GM12878 (cell line): ENCODE measurements around the gene WDR18. TPM values are rescaled to one million over a fixed set of nuclear protein-coding genes. Genes with fewer than 3 reads are reported as not detected.

Experiments used
- ATAC-seq: fragments of 200-7000 bp; cut with Tn5 transposase; 3 replicates; pipeline ENCODE4 v1.9.1; 2020; ENCODE audit warnings: mild to moderate bottlenecking, moderate library complexity
- BruUV-seq: library from RNA; stranded (reverse); fragments of 400-500 nt; replicated peaks from 2 replicates; lab custom pipeline; 2021; lab: Mats Ljungman, UMichigan
- CTCF ChIA-PET: fragments of 300-600 bp; sonication (Branson Sonifier 250); formaldehyde crosslinking; extraction: SDS; loops from one replicate; lab custom pipeline; 2021; ENCODE audit warnings: inconsistent platforms; lab: Yijun Ruan, JAX
- POLR2A ChIA-PET: fragments of 350-600 bp; formaldehyde crosslinking; extraction: SDS; loops from one replicate; lab custom pipeline; 2021; ENCODE audit warnings: inconsistent platforms; lab: Charles Lee
- RAD21 ChIA-PET: fragments of 300-600 bp; sonication (Branson Sonifier 250); formaldehyde crosslinking; loops from one replicate; lab custom pipeline; 2023; ENCODE audit warnings: antibody characterized with exemption; ENCODE audit not compliant: unreplicated experiment; lab: Charles Lee
- SMC1A ChIA-PET: fragments of 300-600 bp; sonication (Branson Sonifier 250); formaldehyde crosslinking; loops from one replicate; lab custom pipeline; 2023; ENCODE audit not compliant: unreplicated experiment, uncharacterized antibody; lab: Charles Lee
- DNase-seq: peaks from one replicate; pipeline ENCODE4 v3.0.0-alpha.2; 2011; ENCODE audit warnings: low read depth, low spot score
- FAIRE-seq: peaks from 3 replicates; lab custom pipeline; 2011; peaks lifted over from hg19 to GRCh38; lab: Jason Lieb, UNC
- H2AFZ ChIP-seq: 2 replicates; pipeline ENCODE4 v1.6.0; 2011; ENCODE audit warnings: low read depth, low read length, control low read depth; ENCODE audit not compliant: control insufficient read depth
- H3K27ac ChIP-seq: 2 replicates; pipeline ENCODE4 v1.5.1; 2011; ENCODE audit warnings: control low read depth; ENCODE audit not compliant: control insufficient read depth, insufficient read depth
- H3K27me3 ChIP-seq, 2 experiments: replicated peaks in 1 of 2; 2 replicates each; pipeline versions ENCODE4 v1.6.0 to v1.6.1; 2011; ENCODE audit warnings: low read length in 1 of 2; ENCODE audit not compliant: control insufficient read depth in 2 of 2, insufficient read depth in 2 of 2
- H3K36me3 ChIP-seq, 2 experiments: 2 replicates each; pipeline ENCODE4 v1.5.1; 2011; ENCODE audit warnings: low read length in 1 of 2; ENCODE audit not compliant: control insufficient read depth in 2 of 2, insufficient read depth in 2 of 2
- H3K4me1 ChIP-seq: 2 replicates; pipeline ENCODE4 v1.6.1; 2011; ENCODE audit warnings: mild to moderate bottlenecking, low read length, moderate library complexity, mixed read lengths; ENCODE audit not compliant: control insufficient read depth, insufficient read depth
- H3K4me2 ChIP-seq: 2 replicates; pipeline ENCODE4 v1.6.0; 2011; ENCODE audit warnings: control low read depth; ENCODE audit not compliant: control insufficient read depth, insufficient read depth
- H3K4me3 ChIP-seq: fragments of 200-600 bp; sonication (generic); 2 replicates; pipeline ENCODE4 v1.5.1; 2016
- H3K79me2 ChIP-seq: 2 replicates; pipeline ENCODE4 v1.6.0; 2011; ENCODE audit warnings: low read length; ENCODE audit not compliant: control insufficient read depth, insufficient read depth
- H3K9ac ChIP-seq: 2 replicates; pipeline ENCODE4 v1.8.0; 2011; ENCODE audit warnings: low read length, control low read depth, mixed read lengths; ENCODE audit not compliant: control insufficient read depth, insufficient read depth
- H3K9me3 ChIP-seq: replicated peaks from 3 replicates; pipeline ENCODE4 v1.5.1; 2011; ENCODE audit warnings: mild to moderate bottlenecking, low read length; ENCODE audit not compliant: control insufficient read depth, insufficient read depth
- H4K20me1 ChIP-seq: 2 replicates; pipeline ENCODE4 v1.6.0; 2011; ENCODE audit not compliant: control insufficient read depth, insufficient read depth
- CBX3 ChIP-seq: fragments of 200-600 bp; sonication (generic); IDR thresholded peaks from 2 replicates; pipeline ENCODE4 v1.6.1; 2016; ENCODE audit warnings: low read depth, borderline replicate concordance
- FOS ChIP-seq: IDR thresholded peaks from 3 replicates; pipeline ENCODE4 v1.6.1; 2011; ENCODE audit warnings: borderline replicate concordance; ENCODE audit not compliant: insufficient read length; ENCODE audit errors: extremely low read depth
- IKZF1 ChIP-seq: fragments of 450-650 bp; conservative IDR thresholded peaks from 2 replicates; pipeline ENCODE4 v1.6.1; 2017; ENCODE audit warnings: antibody characterized with exemption, mild to moderate bottlenecking
- POLR2A ChIP-seq: IDR thresholded peaks from 2 replicates; pipeline ENCODE4 v1.6.1; 2011; ENCODE audit warnings: low read depth, mild to moderate bottlenecking, low read length
- SKIL ChIP-seq: fragments of 450-650 bp; IDR thresholded peaks from 2 replicates; pipeline ENCODE4 v1.6.1; 2017; ENCODE audit warnings: mild to moderate bottlenecking, low read depth, inconsistent platforms; ENCODE audit not compliant: poor library complexity, severe bottlenecking
- WGBS: methylation state at CpG from one replicate; pipeline ENCODE4 v1.1.6; 2016; ENCODE audit warnings: low lambda C conversion rate; ENCODE audit not compliant: insufficient replicate concordance, insufficient coverage; ENCODE audit errors: missing lambda C conversion rate; 5-methylcytosine and 5-hydroxymethylcytosine counted together
- in situ Hi-C: fragments of 300-500 bp; cut with MboI; formaldehyde crosslinking; loops from 9 replicates; pipeline ENCODE4 v1.14.3; 2018; ENCODE audit warnings: mixed read lengths
- intact Hi-C: fragments of 100-400 bp; cut with micrococcal nuclease; formaldehyde crosslinking; loops from one replicate; pipeline ENCODE4 v1.14.2; 2022; ENCODE audit not compliant: unreplicated experiment
- polyA plus RNA-seq, 11 experiments: library from polyadenylated mRNA; depleted of rRNA in 4 of 11; unstranded in 6 of 11; stranded (reverse) in 5 of 11; fragments of >200 nt; fragmentation: Nextera tagmentation in 4 of 11; fragmentation: Illumina TruSeq in 1 of 11; extraction: Ambion mirVana in 4 of 11; extraction: Trizol in 1 of 11; gene quantifications; 1 replicate in 1 of 11; 2 replicates in 10 of 11; pipeline versions ENCODE4 v1.2.1 to v1.2.3, GENCODE V29; 2011 to 2016; ENCODE audit warnings: inconsistent platforms in 2 of 11, missing spikeins in 2 of 11, low read depth in 1 of 11
- total RNA-seq, 4 experiments: library from RNA; depleted of rRNA in 3 of 4; stranded (reverse); fragments of >200 nt in 3 of 4; fragmentation: Illumina TruSeq in 1 of 4; extraction: Trizol in 1 of 4; gene quantifications; 2 replicates each; pipeline versions ENCODE4 v1.2.1 to v1.2.3, GENCODE V29; 2013 to 2021

The WDR18 gene
- total and polyA plus RNA-seq, 10 of the 15 experiments (the other 5 are each of a cell fraction or from before 2014, with no cell fraction given), result 3.0 to 206 (median 62.3) TPM

- Histone ChIP-seq H3K9ac (no peak overlapping the region), H3K36me3 (peaks cover 1 to 3% of the 10 kb centered on the region in 2 experiments; a peak in 3 of 4 replicates), H3K9me3 (no peaks in the 10 kb centered on the region), H3K4me3 (no peak overlapping the region), H4K20me1 (no peaks in the 10 kb centered on the region), H3K4me2 (no peak overlapping the region), H3K27me3 (no peaks in the 10 kb centered on the region), H2AFZ (no peak overlapping the region), H3K4me1 (peaks cover 11% of the 10 kb centered on the region), H3K79me2 (no peaks in the 10 kb centered on the region), H3K27ac (no peak overlapping the region)
- intact Hi-C loops (no loop called here), in situ Hi-C loops (no loop called here)
- RAD21 ChIA-PET, result interaction anchor here (8.0 kb wide), 1 partner anchor 54 kb away, joined by 95 read pairs; no protein-coding TSS in a partner anchor
- BruUV-seq, result no TSS peak
- 88% methylated on average over 23 of the region's 24 CpGs for WGBS
- ATAC-seq, result peak; percentile 12; the same call in 1 of the 3 replicates
- TF ChIP-seq FOS (no peak), POLR2A (peak; percentile 42; the same call in 1 of the 2 replicates), SKIL (no peak), CBX3 (no peak), IKZF1 (0 out of 2 replicates have a peak, but pooled peaks have one; percentile 31)
- CTCF ChIA-PET, result interaction anchor here (1.3 kb wide), 1 partner anchor 54 kb away, joined by 3 read pairs; no protein-coding TSS in a partner anchor
- no peak for DNase-seq
- SMC1A ChIA-PET, result interaction anchor here (1.4 kb wide), 1 partner anchor 29 kb away, joined by 4 read pairs; no protein-coding TSS in a partner anchor
- no peak for FAIRE-seq
- POLR2A ChIA-PET, result no interaction called here
Measured at GRCh38 chr19:977058-977464, 7.1 kb upstream of the WDR18 start.
